ENCODE data around the gene RFT1. TPM values are rescaled to one million over a fixed set of nuclear protein-coding genes. Genes with fewer than 3 reads are reported as not detected.

RFT1 gene
- total RNA-seq, 1 experiment from 2014 or later: 26.3 TPM

Other genes starting within 250 kb of the RFT1 start
- gene STIMATE, start 232.9 kb downstream of the RFT1 start, total RNA-seq (2021): 27.1 to 35.5 TPM (median 28.4 TPM) in 3 replicates
- 12.3 to 20.9 TPM (median 14.7 TPM) in 3 replicates for gene SFMBT1, start 84.4 kb downstream of the RFT1 start, total RNA-seq (2021)
- 16.7 to 19.2 TPM (median 18.0 TPM) in 3 replicates for gene PRKCD, start 30.8 kb upstream of the RFT1 start, total RNA-seq (2021)
- gene TKT, start 125.6 kb upstream of the RFT1 start, total RNA-seq (2021): 1,040 to 1,222 TPM (median 1,204 TPM) in 3 replicates
- 16.4 to 19.1 TPM (median 17.4 TPM) in 3 replicates for gene DCP1A, start 217.1 kb upstream of the RFT1 start, total RNA-seq (2021)

Measured in WTC11 (cell line).